Kidney (tissue), 14 donors: ENCODE results near the gene MORF4L2. TPM values are rescaled to one million over a fixed set of nuclear protein-coding genes. Genes with fewer than 3 reads are reported as not detected.

Experiments used
- DNase-seq, 5 donors: peaks; one replicate each; pipeline ENCODE4 v3.0.0-alpha.2; 2013 to 2020
- FAIRE-seq: peaks from 2 replicates; lab custom pipeline; 2012; peaks lifted over from hg19 to GRCh38; lab: Jason Lieb, UNC
- H3K27ac ChIP-seq, 2 donors: one replicate each; pipeline ENCODE4 v1.7.0; 2013; ENCODE audit warnings: low read depth in 2 of 2, low read length in 2 of 2, inconsistent platforms in 1 of 2
- H3K27me3 ChIP-seq: one replicate; pipeline ENCODE4 v1.7.1; 2013; ENCODE audit warnings: low read length, inconsistent platforms; ENCODE audit not compliant: control insufficient read depth, insufficient read depth
- H3K36me3 ChIP-seq, 3 donors: one replicate each; pipeline versions ENCODE4 v1.7.0 to v1.7.1; 2013; ENCODE audit warnings: low read length in 3 of 3, control low read depth in 1 of 3, inconsistent platforms in 1 of 3; ENCODE audit not compliant: insufficient read depth in 3 of 3, control insufficient read depth in 2 of 3
- H3K4me1 ChIP-seq, 3 donors: one replicate each; pipeline versions ENCODE4 v1.7.0 to v1.7.1; 2013; ENCODE audit warnings: low read length in 3 of 3, inconsistent platforms in 1 of 3, low read depth in 1 of 3; ENCODE audit not compliant: control insufficient read depth in 2 of 3, insufficient read depth in 2 of 3
- H3K4me3 ChIP-seq, 3 donors: one replicate each; pipeline versions ENCODE4 v1.7.0 to v1.8.1; 2013; ENCODE audit warnings: low read length in 3 of 3, control low read depth in 1 of 3, inconsistent platforms in 1 of 3
- H3K9ac ChIP-seq, 3 donors: one replicate each; pipeline versions ENCODE4 v1.7.0 to v1.7.1; 2013; ENCODE audit warnings: low read length in 3 of 3, control low read depth in 1 of 3, inconsistent platforms in 1 of 3
- H3K9me3 ChIP-seq, 3 donors: one replicate each; pipeline versions ENCODE4 v1.7.0 to v1.7.1; 2013; ENCODE audit warnings: low read length in 3 of 3, control low read depth in 1 of 3, inconsistent platforms in 1 of 3; ENCODE audit not compliant: control insufficient read depth in 2 of 3, insufficient read depth in 1 of 3
- CTCF ChIP-seq: IDR thresholded peaks from 3 replicates; pipeline ENCODE4 v1.5.1; 2012; ENCODE audit warnings: mild to moderate bottlenecking, moderate library complexity, borderline replicate concordance; ENCODE audit not compliant: insufficient read depth; ENCODE audit errors: extremely low read depth
- intact Hi-C: fragments of 100-400 bp; cut with DNase I; formaldehyde crosslinking; loops from one replicate; pipeline ENCODE4 v1.11.1; 2022
- polyA plus RNA-seq: library from polyadenylated mRNA; stranded (reverse); fragments of 350-450 nt; fragmentation: Illumina TruSeq; extraction: RNeasy Lipid Tissue Mini Kit (QIAGEN cat#74804); gene quantifications from one replicate; pipeline ENCODE4 v1.2.3, GENCODE V29; 2014; ENCODE audit warnings: low read depth, low replicate concordance; ENCODE audit not compliant: insufficient read depth
- total RNA-seq: library from RNA; stranded (reverse); fragmentation: NEBNext Ultra II Directional; extraction: Animal tissue kit (Norgen Biotek cat#: 25700); gene quantifications from one replicate; pipeline ENCODE4 v1.2.1, GENCODE V29; 2021
- donor health status: control.
- donor health status: control.
- donor health status: control.
- donor health status: control.
- donor health status: control.
- donor health status: DM: yes; HTN: yes; CAD: no.
- donor health status: Normal renal cell carcinoma (clear cell type).

The MORF4L2 gene
- total and polyA plus RNA-seq, 2 donors from 2014 or later, result 146 to 250 TPM

DNA sequence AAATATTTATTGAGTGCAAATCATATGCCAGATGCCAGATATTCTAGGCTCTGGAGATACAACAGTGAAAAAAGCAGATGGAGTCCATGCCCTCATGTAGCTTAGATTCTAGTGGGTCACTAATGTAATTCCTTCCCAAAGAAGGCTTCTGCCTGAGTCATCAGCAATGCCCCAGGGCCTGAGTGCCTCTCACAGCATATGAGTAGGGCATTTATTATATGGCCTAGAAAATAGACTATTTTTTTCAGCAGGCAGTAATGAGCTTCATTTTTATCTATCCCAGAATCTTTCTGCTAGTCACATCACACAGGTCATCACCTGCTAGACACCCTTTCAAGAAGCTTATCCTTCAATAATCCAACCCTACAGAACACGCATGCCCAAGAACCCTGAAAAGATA lies 46.5 kb upstream of the MORF4L2 start:
- TF ChIP-seq CTCF, result no peak
- FAIRE-seq (no peak), DNase-seq (no peak)
- H3K9ac ChIP-seq, result no peak overlapping the region
- no peak overlapping the region for H3K4me3 ChIP-seq
- H3K9me3 ChIP-seq, result no peaks in the 10 kb centered on the region
- intact Hi-C loops, result no loop called here
- no peak overlapping the region for H3K27ac ChIP-seq
- no peaks in the 10 kb centered on the region for H3K36me3 ChIP-seq
- H3K4me1 ChIP-seq, result no peaks in the 10 kb centered on the region
- peaks cover 7% of the 10 kb centered on the region for H3K27me3 ChIP-seq

GRCh38 chrX:103730796-103731493 lies 44.4 kb upstream of the MORF4L2 start:
- intact Hi-C loops, result no loop called here
- Histone ChIP-seq H3K9me3 (no peaks in the 10 kb centered on the region), H3K27ac (no peak overlapping the region), H3K4me3 (no peak overlapping the region), H3K9ac (no peak overlapping the region), H3K4me1 (no peaks in the 10 kb centered on the region), H3K27me3 (peaks cover 7% of the 10 kb centered on the region), H3K36me3 (no peaks in the 10 kb centered on the region)
- TF ChIP-seq CTCF, result no peak
- FAIRE-seq, result no peak
- DNase-seq, result peak in 1 of 5 donors; percentile 18

- DNase-seq (no peak), FAIRE-seq (no peak)
- Histone ChIP-seq H3K9me3 (no peaks in the 10 kb centered on the region), H3K27ac (no peak overlapping the region), H3K4me3 (no peak overlapping the region), H3K36me3 (no peaks in the 10 kb centered on the region), H3K27me3 (peaks cover 7% of the 10 kb centered on the region), H3K4me1 (no peaks in the 10 kb centered on the region), H3K9ac (no peak overlapping the region)
- intact Hi-C loops, result no loop called here
- TF ChIP-seq CTCF, result no peak
Measured at GRCh38 chrX:103730147-103730795, 43.8 kb upstream of the MORF4L2 start.
